HepG2 (cell line): Measurements from ENCODE around the gene OSBPL2. TPM values are rescaled to one million over a fixed set of nuclear protein-coding genes. Genes with fewer than 3 reads are reported as not detected.
A peak's percentile ranks its signal among the peaks of the same experiment; 100 is the strongest.

ENCODE experiments used
- ATAC-seq: fragments of 200-7000 bp; cut with Tn5 transposase; 3 replicates; pipeline ENCODE4 v1.9.1; 2020; ENCODE audit warnings: mild to moderate bottlenecking, moderate library complexity
- BruUV-seq: library from RNA; stranded (reverse); fragments of 400-500 nt; replicated peaks from 2 replicates; lab custom pipeline; 2021; lab: Mats Ljungman, UMichigan
- CTCF ChIA-PET: fragments of 300-600 bp; formaldehyde crosslinking; extraction: SDS; loops from one replicate; lab custom pipeline; 2021; ENCODE audit warnings: low total read pairs, inconsistent platforms, low intra/inter-chr PET ratio; lab: Yijun Ruan, JAX
- POLR2A ChIA-PET: fragments of 350-600 bp; sonication (Branson Sonifier 250); formaldehyde crosslinking; loops from one replicate; lab custom pipeline; 2020; ENCODE audit warnings: antibody characterized with exemption, inconsistent platforms; lab: Yijun Ruan, JAX
- DNase-seq: peaks from one replicate; pipeline ENCODE4 v3.0.0-alpha.2; 2015; ENCODE audit warnings: low spot score
- FAIRE-seq: peaks from 3 replicates; lab custom pipeline; 2011; peaks lifted over from hg19 to GRCh38; lab: Jason Lieb, UNC
- H2AFZ ChIP-seq: one replicate; pipeline ENCODE4 v1.6.1; 2011; ENCODE audit warnings: low read length, inconsistent platforms
- H3K27ac ChIP-seq: fragments of 300-600 bp; 3 replicates; pipeline ENCODE4 v1.8.0; 2011; ENCODE audit warnings: mixed run types, mild to moderate bottlenecking, mixed read lengths, low read length, inconsistent platforms; ENCODE audit not compliant: insufficient read depth; ENCODE audit errors: extremely low read length
- H3K27me3 ChIP-seq, 2 experiments: fragments of 200-600 bp in 1 of 2; 2 replicates in 1 of 2; 3 replicates in 1 of 2; pipeline versions ENCODE4 v1.6.0 to v1.8.0; 2011; ENCODE audit warnings: low read length in 2 of 2, mild to moderate bottlenecking in 2 of 2, moderate library complexity in 2 of 2, inconsistent platforms in 1 of 2; ENCODE audit not compliant: insufficient read depth in 2 of 2, control insufficient read depth in 1 of 2
- H3K36me3 ChIP-seq, 2 experiments: fragments of 200-600 bp in 1 of 2; replicated peaks in 1 of 2; 2 replicates in 1 of 2; 3 replicates in 1 of 2; pipeline versions ENCODE4 v1.5.1 to v1.8.0; 2011; ENCODE audit warnings: low read length in 2 of 2, inconsistent platforms in 1 of 2; ENCODE audit not compliant: insufficient read depth in 2 of 2, control insufficient read depth in 1 of 2
- H3K4me1 ChIP-seq: 2 replicates; pipeline ENCODE4 v1.5.1; 2012; ENCODE audit warnings: low read length, inconsistent platforms; ENCODE audit not compliant: insufficient read depth
- H3K4me2 ChIP-seq: 2 replicates; pipeline ENCODE4 v1.6.0; 2011; ENCODE audit warnings: low read depth, low read length, inconsistent platforms
- H3K4me3 ChIP-seq, 3 experiments: fragments of 200-600 bp in 1 of 3; sonication (generic), shearing (Covaris generic) in 1 of 3; replicated peaks in 1 of 3; 2 replicates each; pipeline ENCODE4 v1.5.1; 2011 to 2016; ENCODE audit warnings: low read length in 3 of 3, inconsistent platforms in 2 of 3, low read depth in 2 of 3, mild to moderate bottlenecking in 2 of 3, control low read depth in 1 of 3, mixed read lengths in 1 of 3; ENCODE audit not compliant: insufficient read depth in 1 of 3
- H3K79me2 ChIP-seq: one replicate; pipeline ENCODE4 v1.6.1; 2011; ENCODE audit warnings: low read length, inconsistent platforms; ENCODE audit not compliant: insufficient read depth
- H3K9ac ChIP-seq: 2 replicates; pipeline ENCODE4 v1.6.0; 2011; ENCODE audit warnings: mild to moderate bottlenecking, low read depth, low read length, inconsistent platforms; ENCODE audit not compliant: insufficient read depth
- H3K9me3 ChIP-seq: 2 replicates; pipeline ENCODE4 v1.5.1; 2012; ENCODE audit warnings: mild to moderate bottlenecking, low read length
- H4K20me1 ChIP-seq: 2 replicates; pipeline ENCODE4 v1.6.0; 2011; ENCODE audit warnings: inconsistent platforms, mild to moderate bottlenecking, low read length, moderate library complexity; ENCODE audit not compliant: insufficient read depth
- AGO2 ChIP-seq: fragments of 200-400 bp; formaldehyde crosslinking; optimal IDR thresholded peaks from 2 replicates; pipeline ENCODE3; 2017; ENCODE audit warnings: mild to moderate bottlenecking, low read depth, low read length, moderate library complexity
- BORCS8-MEF2B ChIP-seq: sonication (generic); formaldehyde crosslinking; IDR thresholded peaks from 2 replicates; pipeline ENCODE4 v1.8.0; 2022; ENCODE audit warnings: mild to moderate bottlenecking, missing genetic modification reagents
- CAMTA2 ChIP-seq: sonication (generic); formaldehyde crosslinking; IDR thresholded peaks from 2 replicates; pipeline ENCODE4 v1.4.0; 2020; ENCODE audit warnings: mild to moderate bottlenecking, missing genetic modification reagents, borderline replicate concordance
- EED ChIP-seq: sonication (generic); formaldehyde crosslinking; IDR thresholded peaks from 2 replicates; pipeline ENCODE4 v1.5.0; 2020; ENCODE audit warnings: mild to moderate bottlenecking, missing genetic modification reagents
- ETS1 ChIP-seq: sonication (generic); formaldehyde crosslinking; IDR thresholded peaks from 2 replicates; pipeline ENCODE4 v1.4.0; 2020; ENCODE audit warnings: missing genetic modification reagents
- FOXK1 ChIP-seq: sonication (generic); formaldehyde crosslinking; IDR thresholded peaks from 2 replicates; pipeline ENCODE4 v1.4.0; 2020; ENCODE audit warnings: low read depth, missing genetic modification reagents, borderline replicate concordance
- KDM4B ChIP-seq: sonication (generic); formaldehyde crosslinking; IDR thresholded peaks from 2 replicates; pipeline ENCODE4 v1.4.0; 2020; ENCODE audit warnings: missing genetic modification reagents
- KDM5B ChIP-seq: sonication (generic); formaldehyde crosslinking; IDR thresholded peaks from 2 replicates; pipeline ENCODE4 v1.4.0; 2020; ENCODE audit warnings: missing genetic modification reagents, mild to moderate bottlenecking, borderline replicate concordance
- NR2F2 ChIP-seq: IDR thresholded peaks from 2 replicates; pipeline ENCODE4 v1.6.1; 2012; ENCODE audit warnings: low read depth, inconsistent platforms, borderline replicate concordance
- ZMYM3 ChIP-seq: sonication (generic); formaldehyde crosslinking; IDR thresholded peaks from 2 replicates; pipeline ENCODE4 v1.5.1; 2020; ENCODE audit warnings: mild to moderate bottlenecking, missing genetic modification reagents
- ZNF543 ChIP-seq: sonication (generic); formaldehyde crosslinking; IDR thresholded peaks from 2 replicates; pipeline ENCODE4 v1.4.0; 2020; ENCODE audit warnings: mild to moderate bottlenecking, missing genetic modification reagents
- ZNF740 ChIP-seq: sonication (generic); formaldehyde crosslinking; IDR thresholded peaks from 2 replicates; pipeline ENCODE4 v1.4.0; 2020; ENCODE audit warnings: missing genetic modification reagents
- ZNF780A ChIP-seq: sonication (generic); formaldehyde crosslinking; IDR thresholded peaks from 2 replicates; pipeline ENCODE4 v1.8.0; 2022; ENCODE audit warnings: mild to moderate bottlenecking, missing genetic modification reagents, moderate library complexity
- ZNF788 ChIP-seq: sonication (generic); formaldehyde crosslinking; IDR thresholded peaks from 2 replicates; pipeline ENCODE4 v1.5.0; 2020; ENCODE audit warnings: mild to moderate bottlenecking, missing genetic modification reagents, borderline replicate concordance
- ZNF800 ChIP-seq: sonication (generic); formaldehyde crosslinking; IDR thresholded peaks from 2 replicates; pipeline ENCODE4 v1.4.0; 2020; ENCODE audit warnings: missing genetic modification reagents
- WGBS: methylation state at CpG from one replicate; pipeline ENCODE4 v1.1.6; 2017; ENCODE audit warnings: low lambda C conversion rate; 5-methylcytosine and 5-hydroxymethylcytosine counted together
- in situ Hi-C: cut with HindIII; loops from 2 replicates; pipeline ENCODE4 v1.10.0; 2017; ENCODE audit warnings: low pct_unique_long_range_greater_than_20kb; ENCODE audit not compliant: extremely low pct_ligation_motif_present
- intact Hi-C: fragments of 100-400 bp; cut with micrococcal nuclease; formaldehyde crosslinking; loops from one replicate; pipeline ENCODE4 v1.10.0; 2022; ENCODE audit not compliant: unreplicated experiment
- polyA plus RNA-seq, 8 experiments: library from polyadenylated mRNA; depleted of rRNA in 3 of 8; stranded (reverse) in 7 of 8; unstranded in 1 of 8; fragments of >200 nt; fragmentation: Illumina TruSeq in 4 of 8; extraction: Trizol in 4 of 8; gene quantifications; 2 replicates each; pipeline versions ENCODE4 v1.2.1 to v1.2.3, GENCODE V29; 2011 to 2016; ENCODE audit warnings: low read depth in 4 of 8, missing spikeins in 1 of 8, mixed read lengths in 1 of 8; ENCODE audit not compliant: insufficient read depth in 1 of 8
- total RNA-seq, 5 experiments: library from RNA; depleted of rRNA; stranded (reverse); fragments of >200 nt; fragmentation: Illumina TruSeq; extraction: Trizol; gene quantifications; 2 replicates each; pipeline ENCODE4 v1.2.3, GENCODE V29; 2016; ENCODE audit warnings: low read depth in 1 of 5
- TF ChIP-seq, protein P1 (sequence below): IDR thresholded peaks from 2 replicates; pipeline ENCODE4 v1.6.1; 2018; ENCODE audit warnings: missing genetic modification reagents

OSBPL2 gene
- total and polyA plus RNA-seq, 2 of the 13 experiments (the other 11 are each of a cell fraction or from before 2014, with no cell fraction given): 18.5 to 37.4 TPM

- ATAC-seq (no peak), FAIRE-seq (no peak), DNase-seq (no peak)
- Histone ChIP-seq H3K27me3 (no peaks in the 10 kb centered on the region), H3K4me3 (no peak overlapping the region), H3K4me1 (no peaks in the 10 kb centered on the region), H3K27ac (no peak overlapping the region), H3K9me3 (no peaks in the 10 kb centered on the region), H4K20me1 (no peaks in the 10 kb centered on the region; the same call in 1 of the 2 replicates), H3K9ac (no peak overlapping the region), H3K79me2 (no peaks in the 10 kb centered on the region), H3K4me2 (no peak overlapping the region), H2AFZ (no peak overlapping the region), H3K36me3 (peaks cover 74 to 93% of the 10 kb centered on the region in 2 experiments)
- WGBS: 98% methylated on average over 19 of the region's 19 CpGs
- ChIA-PET CTCF (no interaction called here), POLR2A (interaction anchor here (1.4 kb wide), 1 partner anchor 44 kb away, joined by 3 read pairs; no protein-coding TSS in a partner anchor)
- TF ChIP-seq CAMTA2 (CRISPR knock-in tag) (no peak), KDM4B (CRISPR knock-in tag) (no peak), FOXK1 (CRISPR knock-in tag) (no peak), ZMYM3 (CRISPR knock-in tag) (no peak), ZNF788 (CRISPR knock-in tag) (no peak), ETS1 (CRISPR knock-in tag) (no peak), NR2F2 (no peak), ZNF543 (CRISPR knock-in tag) (no peak), ZNF740 (CRISPR knock-in tag) (peak; percentile 41; the same call in 1 of the 2 replicates), ZNF800 (no peak), KDM5B (no peak), EED (CRISPR knock-in tag) (no peak), AGO2 (peak; percentile 18), BORCS8-MEF2B (no peak), ZNF780A (CRISPR knock-in tag) (no peak)
- TF ChIP-seq, protein P1, sequence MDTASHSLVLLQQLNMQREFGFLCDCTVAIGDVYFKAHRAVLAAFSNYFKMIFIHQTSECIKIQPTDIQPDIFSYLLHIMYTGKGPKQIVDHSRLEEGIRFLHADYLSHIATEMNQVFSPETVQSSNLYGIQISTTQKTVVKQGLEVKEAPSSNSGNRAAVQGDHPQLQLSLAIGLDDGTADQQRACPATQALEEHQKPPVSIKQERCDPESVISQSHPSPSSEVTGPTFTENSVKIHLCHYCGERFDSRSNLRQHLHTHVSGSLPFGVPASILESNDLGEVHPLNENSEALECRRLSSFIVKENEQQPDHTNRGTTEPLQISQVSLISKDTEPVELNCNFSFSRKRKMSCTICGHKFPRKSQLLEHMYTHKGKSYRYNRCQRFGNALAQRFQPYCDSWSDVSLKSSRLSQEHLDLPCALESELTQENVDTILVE (CRISPR knock-in tag): no peak
- intact Hi-C loops (no loop called here), in situ Hi-C loops (no loop called here)
- BruUV-seq: no TSS peak
Measured at GRCh38 chr20:62331347-62331746, 93.0 kb downstream of the OSBPL2 start.
